Karpas-422 (cell line): ENCODE measurements around the gene POLDIP2. TPM values are rescaled to one million over a fixed set of nuclear protein-coding genes. Genes with fewer than 3 reads are reported as not detected.

Source experiments
- DNase-seq: peaks from one replicate; pipeline ENCODE4 v3.0.0-alpha.2; 2015
- H2AFZ ChIP-seq: fragments of 200-600 bp; sonication (generic); 2 replicates; pipeline ENCODE4 v1.6.1; 2014; ENCODE audit warnings: antibody characterized with exemption, low read length, mixed read lengths
- H3K27ac ChIP-seq: fragments of 200-600 bp; sonication (generic); 2 replicates; pipeline ENCODE4 v1.5.1; 2014; ENCODE audit warnings: mild to moderate bottlenecking, low read length, moderate library complexity
- H3K27me3 ChIP-seq: fragments of 200-600 bp; sonication (generic); 2 replicates; pipeline ENCODE4 v1.6.1; 2014; ENCODE audit warnings: low read length, mixed read lengths
- H3K36me3 ChIP-seq: fragments of 200-600 bp; sonication (generic); 2 replicates; pipeline ENCODE4 v1.6.1; 2014; ENCODE audit warnings: low read length, mixed read lengths; ENCODE audit not compliant: insufficient read depth
- H3K4me1 ChIP-seq: fragments of 200-600 bp; sonication (generic); 2 replicates; pipeline ENCODE4 v1.6.1; 2014; ENCODE audit warnings: mild to moderate bottlenecking, low read length, mixed read lengths
- H3K4me2 ChIP-seq: fragments of 200-600 bp; sonication (generic); 2 replicates; pipeline ENCODE4 v1.6.1; 2014; ENCODE audit warnings: low read length, low read depth, mild to moderate bottlenecking; ENCODE audit not compliant: poor library complexity, severe bottlenecking
- H3K4me3 ChIP-seq: fragments of 200-600 bp; sonication (generic); 2 replicates; pipeline ENCODE4 v1.5.1; 2014; ENCODE audit warnings: mild to moderate bottlenecking, antibody characterized with exemption, low read length, mixed read lengths
- H3K79me2 ChIP-seq: fragments of 200-600 bp; sonication (generic); 2 replicates; pipeline ENCODE4 v1.6.1; 2014; ENCODE audit warnings: mild to moderate bottlenecking, low read length, mixed read lengths
- H3K9ac ChIP-seq: fragments of 200-600 bp; sonication (generic); 2 replicates; pipeline ENCODE4 v1.6.0; 2014; ENCODE audit warnings: low read length
- H3K9me2 ChIP-seq: fragments of 200-600 bp; sonication (generic), shearing (Covaris generic); replicated peaks from 2 replicates; pipeline ENCODE4 v1.6.0; 2014; ENCODE audit warnings: mild to moderate bottlenecking, low read length, moderate library complexity; ENCODE audit not compliant: insufficient read depth
- H3K9me3 ChIP-seq: fragments of 300-700, 200-600 bp; sonication (generic); 2 replicates; pipeline ENCODE4 v1.6.1; 2014; ENCODE audit warnings: low read length, mixed read lengths
- H4K20me1 ChIP-seq: fragments of 200-600 bp; sonication (generic); 2 replicates; pipeline ENCODE4 v1.6.1; 2014; ENCODE audit warnings: mild to moderate bottlenecking, antibody characterized with exemption, low read length, low read depth; ENCODE audit not compliant: insufficient read depth
- total RNA-seq: library from RNA; depleted of rRNA; stranded (reverse); fragments of >200 nt; shearing (Covaris generic); gene quantifications from 2 replicates; pipeline ENCODE4 v1.2.3, GENCODE V29; 2014; ENCODE audit warnings: low replicate concordance

Gene POLDIP2
- total RNA-seq, 1 experiment from 2014 or later = 71.1 TPM

DNA sequence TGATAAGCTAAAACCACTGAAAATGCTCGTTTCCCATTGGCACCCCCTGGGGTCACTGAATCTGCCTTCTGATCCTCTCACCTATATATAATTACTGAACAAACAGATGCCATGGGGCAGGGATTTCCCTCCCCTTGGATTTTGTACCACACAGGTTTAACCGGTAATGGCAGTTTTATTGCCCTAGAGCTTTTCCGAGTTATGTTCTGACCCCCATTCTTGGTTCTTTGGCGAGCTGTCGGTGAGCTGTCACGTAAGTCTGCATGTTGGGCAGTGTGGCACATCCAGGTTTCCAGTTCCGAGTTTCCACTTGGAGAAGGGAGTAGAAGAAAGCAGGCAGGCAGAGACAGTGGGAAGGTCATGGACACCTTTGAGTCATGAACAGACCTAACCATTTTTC, 31.2 kb downstream of the POLDIP2 start:
- Histone ChIP-seq H2AFZ (no peak overlapping the region), H3K4me3 (no peak overlapping the region), H3K27ac (no peak overlapping the region), H3K79me2 (peaks cover 59% of the 10 kb centered on the region), H3K27me3 (no peaks in the 10 kb centered on the region), H3K9me2 (no peaks in the 10 kb centered on the region), H3K4me1 (peaks cover 14% of the 10 kb centered on the region), H3K4me2 (no peak overlapping the region), H3K36me3 (peaks cover 40% of the 10 kb centered on the region), H3K9me3 (no peaks in the 10 kb centered on the region), H3K9ac (no peak overlapping the region), H4K20me1 (no peaks in the 10 kb centered on the region; the same call in 1 of the 2 replicates)
- no peak for DNase-seq

DNA sequence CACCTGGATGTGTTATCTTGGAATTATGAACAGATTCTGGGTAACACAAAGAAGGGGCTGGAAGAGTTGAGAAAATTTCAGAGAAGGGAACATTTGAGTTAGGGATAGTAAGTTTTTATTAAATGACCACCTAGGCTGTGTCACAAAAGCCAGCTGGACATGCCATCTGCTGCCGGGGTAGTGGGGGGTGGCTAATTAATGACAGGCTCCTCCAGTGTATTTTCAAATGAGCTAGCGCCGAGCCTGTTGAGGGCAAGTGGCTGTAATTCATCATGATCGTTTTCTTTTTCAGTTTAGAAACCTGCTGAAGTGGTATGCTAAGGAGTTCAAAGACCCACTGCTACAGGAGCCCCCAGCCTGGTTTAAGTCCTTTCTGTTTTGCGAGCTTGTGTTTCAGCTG, 32.1 kb downstream of the POLDIP2 start:
- H3K27ac ChIP-seq = no peak overlapping the region
- peaks cover 42% of the 10 kb centered on the region for H3K36me3 ChIP-seq
- H2AFZ ChIP-seq = no peak overlapping the region
- no peaks in the 10 kb centered on the region; the same call in 1 of the 2 replicates for H4K20me1 ChIP-seq
- no peak overlapping the region for H3K9ac ChIP-seq
- no peak overlapping the region for H3K4me2 ChIP-seq
- no peaks in the 10 kb centered on the region for H3K9me3 ChIP-seq
- H3K9me2 ChIP-seq = no peaks in the 10 kb centered on the region
- H3K4me1 ChIP-seq = peaks cover 23% of the 10 kb centered on the region
- peaks cover 68% of the 10 kb centered on the region for H3K79me2 ChIP-seq
- H3K27me3 ChIP-seq = no peaks in the 10 kb centered on the region
- DNase-seq = no peak
- no peak overlapping the region for H3K4me3 ChIP-seq

DNA sequence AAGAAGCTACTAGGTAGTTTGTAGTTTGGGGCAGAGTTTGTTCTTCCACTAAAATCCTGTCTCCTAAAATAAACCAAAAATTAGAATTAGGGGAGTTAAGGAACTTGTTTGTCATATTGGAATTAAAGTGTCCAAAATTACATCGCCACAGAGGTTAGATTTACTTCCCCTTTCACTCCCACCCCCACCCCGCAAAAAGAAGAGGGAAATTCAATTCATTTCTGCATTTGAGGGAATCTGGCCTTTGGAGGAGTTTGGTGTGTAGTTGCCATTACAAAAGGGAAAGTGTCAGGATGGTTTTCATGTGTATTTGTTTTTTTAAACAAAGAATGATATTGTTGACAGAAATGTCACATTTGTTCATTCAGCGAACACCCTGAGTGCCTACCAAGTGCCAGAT, 32.5 kb downstream of the POLDIP2 start:
- Histone ChIP-seq H3K9me2 (no peaks in the 10 kb centered on the region), H4K20me1 (no peaks in the 10 kb centered on the region; the same call in 1 of the 2 replicates), H3K27ac (no peak overlapping the region), H3K9me3 (no peaks in the 10 kb centered on the region), H2AFZ (no peak overlapping the region), H3K79me2 (peaks cover 72% of the 10 kb centered on the region), H3K4me3 (no peak overlapping the region), H3K4me2 (no peak overlapping the region), H3K36me3 (peaks cover 42% of the 10 kb centered on the region), H3K4me1 (peaks cover 27% of the 10 kb centered on the region), H3K27me3 (no peaks in the 10 kb centered on the region), H3K9ac (no peak overlapping the region)
- no peak for DNase-seq

DNA sequence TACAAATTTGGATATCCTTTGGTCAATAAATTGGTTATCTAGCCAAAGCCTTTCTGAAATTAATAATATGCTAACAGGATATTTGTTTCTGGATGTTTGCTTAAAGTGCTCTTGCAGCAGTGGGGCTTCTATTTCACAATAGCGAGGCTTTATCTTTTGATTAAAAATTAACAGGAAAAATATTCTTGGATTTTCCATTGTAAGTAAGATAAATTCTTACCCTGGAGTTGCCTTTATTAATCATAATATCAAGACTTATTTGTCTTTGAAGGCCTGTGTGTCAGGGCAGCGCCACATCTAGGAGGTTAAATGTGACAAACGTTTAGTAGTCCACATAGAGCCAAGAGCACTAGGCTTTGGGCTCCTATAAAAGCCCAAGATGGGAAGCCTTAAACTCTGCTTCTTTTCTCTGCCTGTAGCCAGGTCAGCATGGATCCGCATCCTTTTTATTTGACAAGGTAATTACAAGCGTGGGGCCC, 33.0 kb downstream of the POLDIP2 start:
- Histone ChIP-seq H4K20me1 (no peaks in the 10 kb centered on the region; the same call in 1 of the 2 replicates), H3K79me2 (peaks cover 77% of the 10 kb centered on the region), H3K27me3 (no peaks in the 10 kb centered on the region), H3K4me1 (peaks cover 27% of the 10 kb centered on the region), H3K9ac (no peak overlapping the region), H3K9me2 (no peaks in the 10 kb centered on the region), H3K27ac (no peak overlapping the region), H3K4me3 (no peak overlapping the region), H2AFZ (no peak overlapping the region), H3K36me3 (peaks cover 40% of the 10 kb centered on the region), H3K4me2 (no peak overlapping the region), H3K9me3 (no peaks in the 10 kb centered on the region)
- no peak for DNase-seq

DNA sequence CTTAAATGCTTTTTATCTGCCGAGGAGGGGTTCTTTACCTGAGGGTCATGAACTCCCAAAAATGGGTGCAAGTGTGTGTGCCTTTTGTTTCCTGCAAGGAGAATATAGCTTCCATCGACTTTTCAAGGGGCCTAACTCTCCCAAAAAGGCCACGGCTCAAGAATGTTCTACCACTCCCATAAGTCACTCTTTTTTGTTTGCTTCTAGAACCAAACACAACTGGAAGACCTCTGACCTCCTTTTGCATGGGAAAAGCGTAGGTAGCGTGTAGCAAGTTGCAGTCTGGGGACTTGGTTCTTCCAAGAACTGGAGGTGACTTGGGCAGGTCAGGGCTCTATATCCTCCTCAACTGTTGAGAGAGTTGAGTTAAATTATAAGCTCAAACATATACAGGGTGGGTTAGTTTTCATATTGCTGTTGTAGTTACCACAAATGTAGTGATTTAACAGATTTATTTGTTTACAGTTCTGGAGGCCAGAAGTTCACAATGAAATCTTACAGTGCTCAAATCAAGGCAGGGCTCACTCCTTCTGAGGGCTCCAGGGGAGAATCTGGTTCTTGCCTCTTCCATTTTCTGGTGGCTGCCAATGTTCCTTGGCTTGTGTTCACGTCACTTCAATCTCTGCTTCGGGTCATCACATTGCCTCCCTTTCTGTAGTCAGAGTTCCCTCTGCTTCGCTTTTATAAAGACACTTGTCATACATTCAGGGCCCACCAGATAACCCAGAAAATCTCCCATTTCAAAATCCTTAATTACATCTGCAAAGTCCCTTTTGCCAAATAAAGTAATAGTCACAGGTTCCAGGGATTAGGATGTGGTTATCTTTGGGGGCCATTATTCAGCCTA, 36.9 kb downstream of the POLDIP2 start:
- Histone ChIP-seq H3K36me3 (peaks cover 7% of the 10 kb centered on the region; the same call in 1 of the 2 replicates), H3K4me1 (peaks cover 37% of the 10 kb centered on the region), H3K9ac (peak overlapping the region; percentile 84), H3K27me3 (no peaks in the 10 kb centered on the region), H3K4me2 (peak overlapping the region; percentile 92), H3K4me3 (peak overlapping the region; percentile 85), H3K79me2 (peaks cover 72% of the 10 kb centered on the region), H3K9me2 (no peaks in the 10 kb centered on the region), H2AFZ (no peak overlapping the region), H4K20me1 (no peaks in the 10 kb centered on the region), H3K27ac (peak overlapping the region; percentile 51; the same call in 1 of the 2 replicates), H3K9me3 (no peaks in the 10 kb centered on the region)
- DNase-seq = no peak

DNA sequence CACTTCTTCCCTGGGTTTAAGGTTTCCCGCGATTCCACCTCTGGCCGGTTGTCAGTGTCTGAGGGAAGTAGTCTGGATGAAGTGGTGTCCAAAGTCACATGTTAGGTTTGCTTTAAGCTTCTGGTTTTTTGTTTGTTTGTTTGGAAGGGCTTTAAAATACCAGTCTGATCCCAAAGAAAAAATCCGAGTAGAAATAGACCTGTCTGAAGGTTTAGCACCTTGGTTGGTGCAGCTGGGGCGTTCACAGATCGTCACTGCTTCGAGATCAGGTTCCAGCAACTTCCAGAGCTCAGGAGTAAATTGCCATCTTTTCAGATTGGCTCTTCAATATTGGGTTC, 37.8 kb downstream of the POLDIP2 start:
- H3K4me2 ChIP-seq = peak overlapping the region; percentile 92

DNA sequence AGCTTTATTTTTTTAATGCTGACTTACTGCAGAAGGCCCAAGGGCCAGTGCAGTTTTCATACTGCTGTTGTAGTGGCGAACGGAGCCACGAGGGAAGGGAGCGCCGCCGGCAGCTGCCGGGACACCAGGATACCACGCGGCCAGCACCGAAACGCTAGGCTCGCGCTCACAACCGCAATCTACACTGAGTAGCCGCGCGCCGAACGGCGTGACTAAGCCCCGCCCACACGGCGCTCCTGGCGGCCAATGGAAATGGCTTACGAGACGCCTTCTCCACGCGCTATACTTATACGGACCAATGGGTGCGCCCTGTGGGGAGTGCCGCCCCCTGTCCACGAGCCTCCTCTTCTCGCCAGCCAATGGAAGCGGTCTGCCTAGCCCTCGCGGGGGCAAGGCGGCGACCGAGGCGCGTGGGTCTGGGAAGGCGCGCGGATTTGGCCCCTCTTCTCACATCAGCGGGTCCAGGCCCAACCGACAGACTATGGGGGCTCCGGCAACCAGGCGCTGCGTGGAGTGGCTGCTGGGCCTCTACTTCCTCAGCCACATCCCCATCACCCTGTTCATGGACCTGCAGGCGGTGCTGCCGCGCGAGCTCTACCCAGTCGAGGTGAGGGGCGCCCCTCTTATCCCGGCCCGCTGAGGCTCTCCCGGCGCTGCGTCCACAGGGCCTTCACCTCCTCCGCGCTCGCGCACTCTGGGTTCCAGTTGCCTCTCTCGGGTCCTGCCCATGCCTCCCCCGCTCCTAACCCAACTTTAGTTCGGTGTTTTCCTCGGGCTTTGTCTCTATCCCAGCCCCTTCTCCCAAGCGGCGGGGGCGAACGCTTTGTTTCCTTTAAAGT, 38.3 kb downstream of the POLDIP2 start, which contains the start of gene TMEM97:
TSS of gene TMEM97 (plus strand) at position 442 of the 839 bp plus-strand sequence. CDS start at position 482, 40 bp downstream.
- H4K20me1 ChIP-seq = no peaks in the 10 kb centered on the region
- peak within 1 kb of the TSS; percentile 85 for H3K4me3 ChIP-seq
- no peaks in the 10 kb centered on the region for H3K9me2 ChIP-seq
- no peaks in the 10 kb centered on the region for H3K27me3 ChIP-seq
- H3K79me2 ChIP-seq = peaks cover 57% of the 10 kb centered on the region
- peak; percentile 99 for DNase-seq
- no peaks in the 10 kb centered on the region for H3K9me3 ChIP-seq
- H3K9ac ChIP-seq = peak within 1 kb of the TSS; percentile 93
- H3K27ac ChIP-seq = peak within 1 kb of the TSS; percentile 51
- H3K4me1 ChIP-seq = peaks cover 35% of the 10 kb centered on the region
- H3K36me3 ChIP-seq = peaks cover 7% of the 10 kb centered on the region; the same call in 1 of the 2 replicates
- H3K4me2 ChIP-seq = peak within 1 kb of the TSS; percentile 92
- H2AFZ ChIP-seq = peak within 1 kb of the TSS; percentile 62; the same call in 1 of the 2 replicates

More for the DNA sequence above, 37.8 kb downstream of the POLDIP2 start:
- peaks cover 37% of the 10 kb centered on the region for H3K4me1 ChIP-seq
- H2AFZ ChIP-seq = no peak overlapping the region
- H3K4me3 ChIP-seq = peak overlapping the region; percentile 85
- H3K27ac ChIP-seq = peak overlapping the region; percentile 51
- no peaks in the 10 kb centered on the region for H3K9me2 ChIP-seq
- peak; percentile 60 for DNase-seq
- no peaks in the 10 kb centered on the region for H3K9me3 ChIP-seq
- H4K20me1 ChIP-seq = no peaks in the 10 kb centered on the region
- peaks cover 7% of the 10 kb centered on the region; the same call in 1 of the 2 replicates for H3K36me3 ChIP-seq
- peak overlapping the region; percentile 84 for H3K9ac ChIP-seq
- no peaks in the 10 kb centered on the region for H3K27me3 ChIP-seq
- peaks cover 63% of the 10 kb centered on the region for H3K79me2 ChIP-seq
